Keratinocyte (primary cell): ENCODE measurements around the gene ZSCAN5B. TPM values are rescaled to one million over a fixed set of nuclear protein-coding genes. Genes with fewer than 3 reads are reported as not detected.
"Not testable (repeated sequence)": the region's sequence is repeated elsewhere in the genome, so short reads cannot be mapped to it uniquely, and the experiment has no call there.

Experiments
- DNase-seq: peaks from one replicate; pipeline ENCODE4 v3.0.0-alpha.2; 2011; ENCODE audit warnings: low read depth, missing footprints, low spot score
- FAIRE-seq: peaks from 2 replicates; lab custom pipeline; 2011; peaks lifted over from hg19 to GRCh38; lab: Jason Lieb, UNC
- H2AFZ ChIP-seq: 2 replicates; pipeline ENCODE4 v1.6.0; 2012; ENCODE audit warnings: low read length, control low read depth, inconsistent platforms; ENCODE audit not compliant: control insufficient read depth
- H3K27ac ChIP-seq: 2 replicates; pipeline ENCODE4 v1.5.1; 2011; ENCODE audit warnings: low read length; ENCODE audit not compliant: control insufficient read depth, insufficient read depth
- H3K27me3 ChIP-seq: 3 replicates; pipeline ENCODE4 v1.6.0; 2011; ENCODE audit warnings: low read length; ENCODE audit not compliant: control insufficient read depth, insufficient read depth; ENCODE audit errors: extremely low read depth
- H3K36me3 ChIP-seq, 2 experiments: 2 replicates in 1 of 2; 3 replicates in 1 of 2; pipeline ENCODE4 v1.5.1; 2011; ENCODE audit warnings: low read length in 2 of 2, mild to moderate bottlenecking in 1 of 2; ENCODE audit not compliant: control insufficient read depth in 2 of 2, insufficient read depth in 2 of 2; ENCODE audit errors: extremely low read depth in 1 of 2
- H3K4me1 ChIP-seq: 3 replicates; pipeline ENCODE4 v1.5.1; 2011; ENCODE audit warnings: low read length; ENCODE audit not compliant: control insufficient read depth, insufficient read depth; ENCODE audit errors: extremely low read depth
- H3K4me2 ChIP-seq: 3 replicates; pipeline ENCODE4 v1.6.0; 2011; ENCODE audit warnings: low read depth, low read length; ENCODE audit not compliant: control insufficient read depth, insufficient read depth; ENCODE audit errors: extremely low read depth
- H3K4me3 ChIP-seq, 3 experiments: fragments of 200-600 bp in 1 of 3; sonication (generic) in 1 of 3; 2 replicates in 2 of 3; 3 replicates in 1 of 3; pipeline ENCODE4 v1.5.1; 2011 to 2016; ENCODE audit warnings: low read length in 3 of 3, mild to moderate bottlenecking in 3 of 3, control low read depth in 2 of 3, inconsistent platforms in 1 of 3, low read depth in 1 of 3, mixed read lengths in 1 of 3, mixed run types in 1 of 3, moderate library complexity in 1 of 3; ENCODE audit not compliant: control insufficient read depth in 2 of 3, insufficient read depth in 2 of 3; ENCODE audit errors: extremely low read depth in 1 of 3
- H3K79me2 ChIP-seq: 2 replicates; pipeline ENCODE4 v1.6.0; 2012; ENCODE audit warnings: low read length; ENCODE audit not compliant: control insufficient read depth, insufficient read depth
- H3K9ac ChIP-seq: 3 replicates; pipeline ENCODE4 v1.6.0; 2011; ENCODE audit warnings: low read length; ENCODE audit not compliant: control insufficient read depth, insufficient read depth; ENCODE audit errors: extremely low read depth
- H3K9me1 ChIP-seq: 3 replicates; pipeline ENCODE4 v1.6.0; 2011; ENCODE audit warnings: low read length; ENCODE audit not compliant: control insufficient read depth, insufficient read depth; ENCODE audit errors: extremely low read depth
- H3K9me3 ChIP-seq: 2 replicates; pipeline ENCODE4 v1.5.1; 2012; ENCODE audit warnings: low read depth, low read length; ENCODE audit not compliant: control insufficient read depth
- H4K20me1 ChIP-seq: 3 replicates; pipeline ENCODE4 v1.6.0; 2011; ENCODE audit warnings: low read length; ENCODE audit not compliant: control insufficient read depth, insufficient read depth; ENCODE audit errors: extremely low read depth
- CTCF ChIP-seq, 3 experiments: IDR thresholded peaks in 1 of 3; conservative IDR thresholded peaks in 1 of 3; optimal IDR thresholded peaks in 1 of 3; 2 replicates in 2 of 3; 3 replicates in 1 of 3; pipeline versions ENCODE3 to v1.5.1; 2011; ENCODE audit warnings: low read length in 3 of 3, mild to moderate bottlenecking in 3 of 3, moderate library complexity in 2 of 3, control low read depth in 1 of 3, inconsistent platforms in 1 of 3; ENCODE audit not compliant: insufficient read depth in 2 of 3; ENCODE audit errors: extremely low read depth in 1 of 3
- EZH2 ChIP-seq: IDR thresholded peaks from one replicate; pipeline ENCODE4 v1.6.1; 2012; ENCODE audit warnings: inconsistent platforms, mild to moderate bottlenecking, low read length, moderate library complexity
- dilution Hi-C: fragments of 300-500 bp; cut with MboI; formaldehyde crosslinking; loops from one replicate; pipeline ENCODE4 v1.7.0; 2020; ENCODE audit warnings: low sequenced_read_pairs; ENCODE audit not compliant: extremely low pct_ligation_motif_present
- polyA plus RNA-seq, 5 experiments: library from polyadenylated mRNA; depleted of rRNA in 3 of 5; stranded (reverse) in 3 of 5; stranded (forward) in 1 of 5; unstranded in 1 of 5; fragments of >200 nt; gene quantifications; 1 replicate in 1 of 5; 2 replicates in 3 of 5; 3 replicates in 1 of 5; pipeline versions ENCODE4 v1.2.1 to v1.2.3, GENCODE V29; 2011 to 2012; ENCODE audit warnings: missing spikeins in 2 of 5, low read depth in 1 of 5, low replicate concordance in 1 of 5

Gene ZSCAN5B
- polyA plus RNA-seq, 1 donor (not counting 4 experiments of a cell fraction or from before 2014, with no cell fraction given), result not detected

GRCh38 chr19:56177564-56178243 lies 19.9 kb downstream of the ZSCAN5B start:
- dilution Hi-C loops, result no loop called here
- Histone ChIP-seq H4K20me1 (no peaks in the 10 kb centered on the region), H3K4me1 (no peaks in the 10 kb centered on the region), H3K9me1 (no peaks in the 10 kb centered on the region), H3K79me2 (no peaks in the 10 kb centered on the region), H3K9me3 (no peaks in the 10 kb centered on the region), H2AFZ (no peak overlapping the region), H3K36me3 (no peaks in the 10 kb centered on the region), H3K27me3 (peaks cover 7% of the 10 kb centered on the region), H3K9ac (no peak overlapping the region), H3K27ac (no peak overlapping the region), H3K4me3 (no peak overlapping the region), H3K4me2 (no peak overlapping the region)
- FAIRE-seq, result no peak
- TF ChIP-seq CTCF (optimal IDR thresholded peaks at IDR 0.05 in 1 of 3, IDR thresholded peaks at IDR 0.05 in 1 of 3, conservative IDR thresholded peaks at IDR 0.05 in 1 of 3; ENCODE audit: extremely low read depth in 1 of 3, insufficient read depth in 2 of 3, low read length in 3 of 3), result no peak
- no peak for TF ChIP-seq EZH2
- DNase-seq, result no peak

- DNase-seq (no peak), FAIRE-seq (no peak)
- no peak overlapping the region for H3K4me2 ChIP-seq
- H4K20me1 ChIP-seq, result no peaks in the 10 kb centered on the region
- H3K9ac ChIP-seq, result no peak overlapping the region
- dilution Hi-C loops, result no loop called here
- no peaks in the 10 kb centered on the region for H3K79me2 ChIP-seq
- no peak overlapping the region for H2AFZ ChIP-seq
- H3K9me3 ChIP-seq, result no peaks in the 10 kb centered on the region
- no peaks in the 10 kb centered on the region for H3K4me1 ChIP-seq
- H3K4me3 ChIP-seq, result no peak overlapping the region
- peaks cover 7% of the 10 kb centered on the region for H3K27me3 ChIP-seq
- H3K36me3 ChIP-seq, result no peaks in the 10 kb centered on the region
- H3K9me1 ChIP-seq, result no peaks in the 10 kb centered on the region
- no peak overlapping the region for H3K27ac ChIP-seq
- TF ChIP-seq EZH2, result no peak
- no peak for TF ChIP-seq CTCF (optimal IDR thresholded peaks at IDR 0.05 in 1 of 3, IDR thresholded peaks at IDR 0.05 in 1 of 3, conservative IDR thresholded peaks at IDR 0.05 in 1 of 3; ENCODE audit: extremely low read depth in 1 of 3, insufficient read depth in 2 of 3, low read length in 3 of 3)
Observed at GRCh38 chr19:56176881-56177280, 20.7 kb downstream of the ZSCAN5B start.

GRCh38 chr19:56176310-56176709 lies 21.3 kb downstream of the ZSCAN5B start:
- H3K27me3 ChIP-seq, H3K9me1 ChIP-seq, H3K4me3 ChIP-seq, H4K20me1 ChIP-seq, H3K4me2 ChIP-seq, DNase-seq, H3K9ac ChIP-seq, H2AFZ ChIP-seq, H3K9me3 ChIP-seq, H3K4me1 ChIP-seq, FAIRE-seq, H3K36me3 ChIP-seq, dilution Hi-C loops, H3K79me2 ChIP-seq, H3K27ac ChIP-seq: not testable (repeated sequence)

GRCh38 chr19:56175861-56176307 lies 21.7 kb downstream of the ZSCAN5B start, which contains the start of gene GALP:
GALP (plus strand) TSS chr19:56176008; CDS start chr19:56177109, 1,101 bp downstream.
- H3K4me2 ChIP-seq, H3K27ac ChIP-seq, H3K4me3 ChIP-seq, H4K20me1 ChIP-seq, H3K9me1 ChIP-seq, H3K79me2 ChIP-seq, H3K9ac ChIP-seq, H3K36me3 ChIP-seq, H3K27me3 ChIP-seq, H2AFZ ChIP-seq, FAIRE-seq, H3K9me3 ChIP-seq, dilution Hi-C loops, H3K4me1 ChIP-seq, DNase-seq: not testable (repeated sequence)
